GM19467 (cell line): ENCODE measurements around the gene IL10RB.

ENCODE experiments used
- ATAC-seq: cut with Tn5 transposase; IDR thresholded peaks from one replicate; pipeline ENCODE4 v1.9.1; 2021; ENCODE audit warnings: mild to moderate bottlenecking, moderate library complexity; ENCODE audit not compliant: unreplicated experiment

Gene IL10RB

GRCh38 chr21:33265664-33266049 is 510 bp upstream of the IL10RB start:
- no peak for ATAC-seq

DNA sequence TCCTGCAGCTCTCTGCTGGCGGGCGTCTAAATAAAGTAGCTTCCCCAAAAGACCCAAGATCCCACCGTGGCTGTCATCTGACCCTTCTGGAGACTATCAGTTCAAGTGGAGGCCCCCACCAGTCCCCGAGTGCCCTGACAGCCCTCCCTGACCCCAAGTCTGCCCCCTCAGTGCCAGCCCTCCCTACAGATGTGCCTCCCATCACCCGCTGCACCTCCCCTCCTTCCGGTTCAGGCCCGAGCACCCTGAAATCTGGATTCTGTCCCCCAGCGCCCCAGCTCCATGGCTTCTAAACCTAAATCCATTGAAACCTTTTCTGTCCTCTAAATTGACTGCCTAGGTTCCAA is 595 bp downstream of the IL10RB start:
- no peak for ATAC-seq

GRCh38 chr21:33267250-33267649 is 1.1 kb downstream of the IL10RB start:
- ATAC-seq = no peak

DNA sequence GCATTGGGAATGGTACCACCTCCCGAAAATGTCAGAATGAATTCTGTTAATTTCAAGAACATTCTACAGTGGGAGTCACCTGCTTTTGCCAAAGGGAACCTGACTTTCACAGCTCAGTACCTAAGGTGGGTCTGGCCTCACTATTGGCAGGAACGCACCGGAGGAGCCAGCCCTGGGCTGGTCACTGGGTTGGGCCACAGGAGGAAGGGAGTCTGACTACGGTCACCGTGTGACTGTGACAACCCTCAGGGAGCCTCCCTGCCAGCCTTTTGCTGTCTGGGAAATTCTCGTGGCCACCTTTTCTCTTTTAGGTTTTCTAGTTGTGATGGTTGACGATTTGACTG is 2.2 kb downstream of the IL10RB start:
- ATAC-seq = peak; percentile 1

DNA sequence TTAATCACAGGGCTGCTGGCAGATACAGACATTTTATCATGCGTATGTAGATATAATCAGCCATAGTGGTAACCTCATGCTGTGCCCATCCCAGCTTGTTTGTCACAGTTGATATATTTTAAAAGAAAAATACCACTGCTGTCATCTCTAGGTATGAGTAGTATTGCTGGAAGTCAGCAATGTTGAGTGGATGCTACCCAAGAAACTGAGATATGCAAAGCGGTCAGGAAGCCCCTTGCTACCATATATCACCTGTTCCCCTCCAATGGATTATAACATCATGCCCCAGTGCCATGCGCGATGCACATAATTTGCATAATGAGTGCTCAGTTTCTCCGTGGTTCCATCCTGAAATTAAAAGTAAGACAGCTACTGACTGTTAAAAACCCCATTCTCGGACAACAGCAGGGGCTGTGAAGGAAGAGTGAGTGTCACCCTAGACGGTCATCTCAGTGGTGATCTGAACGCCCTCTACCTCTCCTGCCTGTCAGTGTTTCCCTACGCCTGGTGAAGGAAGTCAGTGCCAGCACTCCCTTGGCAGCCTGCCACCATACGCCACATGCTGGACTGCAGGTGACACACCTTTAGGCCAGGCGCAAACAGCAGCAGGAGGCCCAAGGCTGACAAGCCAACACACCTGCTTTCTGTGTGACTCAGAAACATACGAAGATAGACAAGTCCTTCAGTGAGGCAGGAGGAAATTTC is 2.7 kb downstream of the IL10RB start:
- ATAC-seq = peak; percentile 51

DNA sequence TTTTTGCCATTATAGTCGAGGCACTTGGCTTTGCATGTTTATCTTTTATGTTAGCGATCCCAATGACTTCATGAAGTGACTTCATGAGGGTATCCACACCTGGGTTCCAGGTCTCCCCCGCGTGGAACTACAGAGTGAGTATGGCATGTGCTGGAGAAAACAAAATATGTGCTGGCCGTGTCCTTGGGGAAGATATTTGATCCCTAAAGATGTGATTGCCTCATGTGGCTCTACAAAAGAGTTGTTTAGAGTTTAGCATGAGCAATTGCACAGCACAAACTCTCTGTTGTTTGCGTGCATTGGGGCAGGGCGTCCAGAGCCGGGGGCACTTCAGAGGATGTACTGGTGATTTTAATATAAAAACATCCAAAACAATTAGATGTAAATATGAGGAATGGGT is 4.8 kb downstream of the IL10RB start:
- no peak for ATAC-seq

GRCh38 chr21:33273044-33273443 is 6.9 kb downstream of the IL10RB start:
- ATAC-seq = no peak

DNA sequence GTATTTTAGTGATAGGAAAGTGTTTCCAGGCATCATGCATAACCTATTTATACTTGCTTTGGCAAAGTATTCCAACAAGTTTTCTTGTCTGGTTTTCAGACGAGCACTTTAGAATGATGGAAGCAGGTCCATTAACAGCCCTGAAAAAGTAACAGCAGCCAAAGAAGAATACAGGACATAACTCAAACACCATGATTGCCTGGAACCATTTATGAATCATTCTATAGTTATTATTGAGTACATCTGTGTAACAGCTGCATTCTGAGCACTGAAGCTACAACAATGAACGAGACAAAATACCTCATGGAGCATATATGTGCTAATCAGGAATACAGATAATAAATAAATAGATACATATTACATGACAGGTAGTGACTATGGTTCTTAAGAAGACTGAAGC is 12.6 kb downstream of the IL10RB start:
- no peak for ATAC-seq

DNA sequence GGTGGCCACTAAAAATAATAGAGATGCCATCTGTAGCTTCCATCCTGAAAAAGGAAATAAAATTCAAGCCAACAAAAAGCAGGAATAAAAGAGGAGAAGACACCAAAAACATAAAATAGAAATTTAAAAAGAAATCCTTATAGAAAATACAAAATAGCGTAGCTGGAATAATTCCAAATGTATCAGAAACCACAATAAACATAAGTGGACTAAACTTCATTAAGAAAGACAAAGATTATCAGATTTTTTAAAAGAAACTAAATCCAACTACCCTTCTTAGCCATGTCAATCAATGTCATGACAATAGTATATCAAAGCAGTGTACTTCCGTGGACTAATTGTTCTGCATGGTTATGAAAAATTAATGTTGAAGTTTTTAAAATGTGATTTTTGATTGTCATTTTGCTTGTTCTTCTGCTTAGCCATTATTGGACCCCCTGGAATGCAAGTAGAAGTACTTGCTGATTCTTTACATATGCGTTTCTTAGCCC is 13.2 kb downstream of the IL10RB start:
- ATAC-seq = no peak

GRCh38 chr21:33281096-33281652 is 15.0 kb downstream of the IL10RB start:
- no peak for ATAC-seq

- ATAC-seq = no peak
Observed at GRCh38 chr21:33283203-33283602, 17.0 kb downstream of the IL10RB start.

DNA sequence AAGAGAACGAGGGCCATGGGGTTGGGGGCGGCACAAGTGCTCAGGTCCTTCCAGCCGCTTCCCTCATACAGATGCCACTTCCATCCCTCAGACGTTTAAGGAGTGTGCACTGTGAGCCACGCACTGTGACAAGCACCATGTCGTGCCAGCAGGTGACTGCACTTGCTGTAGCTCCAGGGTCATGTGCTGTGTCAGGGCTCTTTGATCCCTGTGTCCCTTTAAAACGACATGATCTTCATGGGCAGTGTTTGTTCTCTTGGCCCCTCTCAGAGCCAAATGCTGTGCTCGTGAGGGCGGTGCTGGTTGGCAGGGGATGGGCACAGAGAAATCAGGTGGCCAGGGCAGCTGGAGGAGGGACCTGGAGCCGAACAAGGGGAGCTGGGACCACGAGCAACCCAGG is 19.9 kb downstream of the IL10RB start:
- ATAC-seq = no peak

GRCh38 chr21:33286600-33287456 is 20.7 kb downstream of the IL10RB start:
- ATAC-seq = no peak

DNA sequence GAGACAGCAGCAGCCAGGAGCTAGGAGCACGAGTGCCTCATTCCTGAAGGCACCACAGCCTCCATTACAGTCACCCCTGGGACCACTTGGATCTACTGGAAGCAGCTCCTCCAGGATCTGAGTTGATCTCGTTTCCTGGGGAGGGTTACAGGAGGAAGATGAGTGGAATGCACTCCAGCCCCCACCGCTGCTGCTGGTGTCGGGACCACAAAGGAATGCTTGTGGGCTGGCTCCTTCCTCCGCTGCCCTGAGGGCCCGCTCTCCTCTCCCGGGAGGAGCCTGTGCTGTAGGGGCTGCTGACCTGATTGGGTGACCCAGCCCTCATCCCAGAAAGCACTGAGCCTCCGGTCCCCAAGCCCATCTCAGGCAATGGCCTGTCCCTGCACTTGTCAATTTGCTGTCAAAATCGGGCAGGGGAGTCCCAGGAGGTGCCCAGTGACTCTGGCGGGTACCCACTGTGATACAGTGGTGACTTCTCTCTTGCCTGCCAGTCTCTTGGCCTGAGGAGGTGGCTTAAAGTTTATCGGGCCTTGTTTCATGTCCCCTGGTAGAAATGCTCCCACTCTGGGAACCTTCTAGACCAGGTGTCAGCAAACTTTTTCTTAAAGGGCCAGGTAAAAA is 23.1 kb downstream of the IL10RB start:
- no peak for ATAC-seq

- ATAC-seq = no peak
Observed at GRCh38 chr21:33290441-33290840, 24.3 kb downstream of the IL10RB start.

GRCh38 chr21:33291686-33292085 is 25.5 kb downstream of the IL10RB start:
- no peak for ATAC-seq

GRCh38 chr21:33292724-33293123 is 26.6 kb downstream of the IL10RB start:
- ATAC-seq = no peak

GRCh38 chr21:33293136-33293535 is 27.0 kb downstream of the IL10RB start:
- no peak for ATAC-seq

GRCh38 chr21:33293811-33294216 is 27.6 kb downstream of the IL10RB start:
- no peak for ATAC-seq

DNA sequence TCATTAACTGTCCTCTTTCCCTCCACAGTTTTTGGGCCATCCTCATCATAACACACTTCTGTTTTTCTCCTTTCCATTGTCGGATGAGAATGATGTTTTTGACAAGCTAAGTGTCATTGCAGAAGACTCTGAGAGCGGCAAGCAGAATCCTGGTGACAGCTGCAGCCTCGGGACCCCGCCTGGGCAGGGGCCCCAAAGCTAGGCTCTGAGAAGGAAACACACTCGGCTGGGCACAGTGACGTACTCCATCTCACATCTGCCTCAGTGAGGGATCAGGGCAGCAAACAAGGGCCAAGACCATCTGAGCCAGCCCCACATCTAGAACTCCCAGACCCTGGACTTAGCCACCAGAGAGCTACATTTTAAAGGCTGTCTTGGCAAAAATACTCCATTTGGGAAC is 30.0 kb downstream of the IL10RB start:
- no peak for ATAC-seq

- peak; percentile 60 for ATAC-seq
Observed at GRCh38 chr21:33299181-33299752, 33.1 kb downstream of the IL10RB start.
